ENCODE data around the gene NRP1.
"Not testable (repeated sequence)": the region's sequence is repeated elsewhere in the genome, so short reads cannot be mapped to it uniquely, and the experiment has no call there.

GRCh38 chr10:33384201-33384600 is 49.7 kb upstream of the NRP1 start:
- not testable (repeated sequence) for TF ChIP-seq POLR2A, CTCF (IDR thresholded peaks at IDR 0.05)
